RWPE2 (cell line): ENCODE data around the gene TTC39B.
"Not testable (repeated sequence)": the region's sequence is repeated elsewhere in the genome, so short reads cannot be mapped to it uniquely, and the experiment has no call there.

ENCODE experiments used
- ATAC-seq: fragments of 200-7000 bp; cut with Tn5 transposase; 3 replicates; pipeline ENCODE4 v1.9.1; 2021; ENCODE audit warnings: low read depth
- DNase-seq: peaks from one replicate; pipeline ENCODE4 v3.0.0-alpha.2; 2020; ENCODE audit warnings: low spot score
- H3K27ac ChIP-seq: fragments of 450-650 bp; 2 replicates; pipeline ENCODE4 v1.5.1; 2017; ENCODE audit warnings: mild to moderate bottlenecking; ENCODE audit not compliant: poor library complexity, severe bottlenecking
- H3K27me3 ChIP-seq: fragments of 250-450 bp; sonication (Bioruptor Pico); 2 replicates; pipeline ENCODE4 v1.5.1; 2021; ENCODE audit warnings: mild to moderate bottlenecking, moderate library complexity; ENCODE audit not compliant: insufficient read depth, poor library complexity, severe bottlenecking
- H3K36me3 ChIP-seq: fragments of 250-450 bp; sonication (Bioruptor Pico); 2 replicates; pipeline ENCODE4 v1.5.1; 2020; ENCODE audit warnings: low read depth, mild to moderate bottlenecking, moderate library complexity
- H3K4me1 ChIP-seq: fragments of 250-450 bp; sonication (Bioruptor Pico); 2 replicates; pipeline ENCODE4 v1.5.1; 2021; ENCODE audit warnings: mild to moderate bottlenecking, moderate library complexity; ENCODE audit not compliant: insufficient read depth, poor library complexity, severe bottlenecking
- H3K4me3 ChIP-seq: fragments of 250-450 bp; sonication (Bioruptor Pico); 2 replicates; pipeline ENCODE4 v1.5.1; 2021; ENCODE audit warnings: mild to moderate bottlenecking, moderate library complexity; ENCODE audit not compliant: severe bottlenecking
- H3K9me3 ChIP-seq: fragments of 250-450 bp; sonication (Bioruptor Pico); 2 replicates; pipeline ENCODE4 v1.5.1; 2021; ENCODE audit warnings: mild to moderate bottlenecking, moderate library complexity; ENCODE audit not compliant: severe bottlenecking
- TF ChIP-seq, protein P1 (sequence below): fragments of 450-650 bp; IDR thresholded peaks from one replicate; pipeline ENCODE4 v1.5.1; 2017; ENCODE audit warnings: mild to moderate bottlenecking, moderate library complexity; ENCODE audit not compliant: poor library complexity, severe bottlenecking

The TTC39B gene

DNA sequence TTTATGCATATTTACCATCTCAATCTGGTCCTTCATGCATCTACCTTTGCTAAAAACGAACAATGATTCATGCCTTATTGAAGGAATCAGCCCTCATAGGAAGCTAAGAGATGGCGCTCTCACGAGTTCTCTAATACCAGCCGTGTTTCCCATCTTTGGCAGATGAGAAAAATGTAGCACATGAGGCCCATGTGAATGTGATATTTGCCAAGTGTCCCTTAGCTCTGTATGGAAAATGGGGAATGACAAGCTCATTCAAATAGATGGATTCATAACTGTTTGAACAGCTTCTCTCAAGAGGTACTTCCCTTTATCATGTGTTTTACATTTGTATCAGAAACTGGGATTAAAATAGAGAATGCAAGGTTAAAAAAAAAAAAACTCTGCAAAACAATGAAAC, 66.1 kb downstream of the TTC39B start:
- Histone ChIP-seq H3K27me3 (no peaks in the 10 kb centered on the region), H3K27ac (no peak overlapping the region), H3K4me3 (no peak overlapping the region), H3K36me3 (no peaks in the 10 kb centered on the region), H3K9me3 (peaks cover 4% of the 10 kb centered on the region), H3K4me1 (no peaks in the 10 kb centered on the region)
- TF ChIP-seq, protein P1, sequence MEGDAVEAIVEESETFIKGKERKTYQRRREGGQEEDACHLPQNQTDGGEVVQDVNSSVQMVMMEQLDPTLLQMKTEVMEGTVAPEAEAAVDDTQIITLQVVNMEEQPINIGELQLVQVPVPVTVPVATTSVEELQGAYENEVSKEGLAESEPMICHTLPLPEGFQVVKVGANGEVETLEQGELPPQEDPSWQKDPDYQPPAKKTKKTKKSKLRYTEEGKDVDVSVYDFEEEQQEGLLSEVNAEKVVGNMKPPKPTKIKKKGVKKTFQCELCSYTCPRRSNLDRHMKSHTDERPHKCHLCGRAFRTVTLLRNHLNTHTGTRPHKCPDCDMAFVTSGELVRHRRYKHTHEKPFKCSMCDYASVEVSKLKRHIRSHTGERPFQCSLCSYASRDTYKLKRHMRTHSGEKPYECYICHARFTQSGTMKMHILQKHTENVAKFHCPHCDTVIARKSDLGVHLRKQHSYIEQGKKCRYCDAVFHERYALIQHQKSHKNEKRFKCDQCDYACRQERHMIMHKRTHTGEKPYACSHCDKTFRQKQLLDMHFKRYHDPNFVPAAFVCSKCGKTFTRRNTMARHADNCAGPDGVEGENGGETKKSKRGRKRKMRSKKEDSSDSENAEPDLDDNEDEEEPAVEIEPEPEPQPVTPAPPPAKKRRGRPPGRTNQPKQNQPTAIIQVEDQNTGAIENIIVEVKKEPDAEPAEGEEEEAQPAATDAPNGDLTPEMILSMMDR: no peak
- ATAC-seq (no peak), DNase-seq (no peak)

DNA sequence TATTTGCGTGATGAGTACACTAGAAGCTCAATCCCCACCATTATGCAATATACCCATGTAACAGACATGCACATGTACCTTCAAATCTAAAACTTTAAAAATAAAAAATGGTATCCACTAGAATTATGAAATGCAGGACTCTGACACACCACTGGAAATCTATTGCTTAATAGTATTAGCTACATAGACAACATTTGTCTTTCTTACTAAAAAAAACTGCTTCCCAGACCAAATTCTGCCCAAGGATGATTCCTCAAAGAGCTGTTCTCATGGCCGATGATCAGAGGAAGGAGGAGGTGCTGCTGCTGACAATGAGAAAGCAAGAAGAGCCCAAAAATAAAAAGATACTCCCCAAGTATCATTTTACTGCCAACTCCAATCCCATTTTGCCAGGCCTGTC, 67.2 kb downstream of the TTC39B start:
- H3K4me1 ChIP-seq: no peaks in the 10 kb centered on the region
- peaks cover 4% of the 10 kb centered on the region for H3K9me3 ChIP-seq
- DNase-seq (no peak), ATAC-seq (no peak)
- no peaks in the 10 kb centered on the region for H3K27me3 ChIP-seq
- TF ChIP-seq, protein P1: no peak
- H3K27ac ChIP-seq: no peak overlapping the region
- H3K36me3 ChIP-seq: no peaks in the 10 kb centered on the region
- H3K4me3 ChIP-seq: no peak overlapping the region

DNA sequence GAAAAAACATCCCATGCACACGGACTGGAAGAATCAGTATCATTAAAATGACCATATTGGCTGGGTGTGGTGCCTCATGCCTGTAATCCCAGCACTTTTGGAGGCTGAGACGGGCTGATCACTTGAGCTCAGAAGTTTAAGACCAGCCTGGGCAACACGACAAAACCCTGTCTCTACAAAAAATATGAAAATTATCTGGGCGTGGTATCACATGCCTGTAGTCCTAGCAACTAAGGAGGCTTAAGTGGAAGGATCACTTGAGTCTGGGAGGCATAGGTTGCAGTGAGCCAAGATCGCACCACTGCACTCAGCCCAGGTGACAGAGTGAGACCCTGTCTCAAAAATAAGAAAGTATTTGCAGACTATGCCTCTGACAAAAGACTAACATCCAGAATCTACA, 68.4 kb downstream of the TTC39B start:
- Histone ChIP-seq H3K27ac (no peak overlapping the region), H3K9me3 (peaks cover 4% of the 10 kb centered on the region), H3K36me3 (no peaks in the 10 kb centered on the region), H3K4me1 (no peaks in the 10 kb centered on the region), H3K27me3 (no peaks in the 10 kb centered on the region), H3K4me3 (no peak overlapping the region)
- TF ChIP-seq, protein P1: no peak
- ATAC-seq: no peak
- no peak for DNase-seq

DNA sequence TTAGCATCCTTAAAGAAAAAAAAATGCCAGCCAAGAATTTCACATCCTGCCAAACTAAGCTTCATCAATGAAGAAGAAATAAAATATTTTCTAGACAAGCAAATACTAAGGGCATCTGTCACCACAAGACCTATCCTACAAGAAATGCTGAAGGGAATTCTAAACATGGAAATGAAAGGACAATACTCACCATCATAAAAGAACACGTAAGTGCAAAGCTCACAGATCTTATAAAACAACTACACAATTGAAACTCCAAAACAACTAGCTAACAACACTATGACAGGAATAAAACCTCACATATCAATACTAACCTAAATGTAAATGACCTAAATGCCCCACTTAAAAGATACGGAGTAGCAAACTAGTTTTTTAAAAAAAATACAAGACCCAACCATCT, 71.4 kb downstream of the TTC39B start:
- Histone ChIP-seq H3K4me1 (no peaks in the 10 kb centered on the region), H3K4me3 (no peak overlapping the region), H3K27me3 (no peaks in the 10 kb centered on the region), H3K9me3 (peaks cover 4% of the 10 kb centered on the region), H3K27ac (no peak overlapping the region), H3K36me3 (no peaks in the 10 kb centered on the region)
- ATAC-seq: no peak
- no peak for DNase-seq
- TF ChIP-seq, protein P1: no peak

DNA sequence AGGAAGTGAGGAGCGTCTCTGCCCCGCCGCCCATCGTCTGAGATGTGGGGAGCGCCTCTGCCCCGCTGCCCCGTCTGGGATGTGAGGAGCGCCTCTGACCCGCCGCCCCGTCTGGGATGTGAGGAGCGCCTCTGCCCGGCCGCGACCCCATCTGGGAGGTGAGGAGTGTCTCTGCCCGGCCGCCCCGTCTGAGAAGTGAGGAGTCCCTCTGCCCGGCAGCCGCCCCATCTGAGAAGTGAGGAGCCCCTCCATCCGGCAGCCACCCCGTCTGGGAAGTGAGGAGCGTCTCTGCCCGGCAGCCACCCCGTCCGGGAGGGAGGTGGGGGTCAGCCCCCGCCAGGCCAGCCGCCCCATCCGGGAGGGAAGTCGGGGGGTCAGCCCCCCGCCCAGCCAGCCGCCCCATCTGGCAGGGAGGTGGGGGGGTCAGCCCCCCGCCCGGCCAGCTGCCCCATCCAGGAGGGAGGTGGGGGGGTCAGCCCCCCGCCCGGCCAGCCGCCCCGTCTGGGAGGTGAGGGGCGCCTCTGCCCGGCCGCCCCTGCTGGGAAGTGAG, 73.0 kb downstream of the TTC39B start:
- not testable (repeated sequence) for H3K9me3 ChIP-seq, H3K4me1 ChIP-seq, H3K4me3 ChIP-seq, ATAC-seq, H3K27ac ChIP-seq, DNase-seq, H3K27me3 ChIP-seq, H3K36me3 ChIP-seq

DNA sequence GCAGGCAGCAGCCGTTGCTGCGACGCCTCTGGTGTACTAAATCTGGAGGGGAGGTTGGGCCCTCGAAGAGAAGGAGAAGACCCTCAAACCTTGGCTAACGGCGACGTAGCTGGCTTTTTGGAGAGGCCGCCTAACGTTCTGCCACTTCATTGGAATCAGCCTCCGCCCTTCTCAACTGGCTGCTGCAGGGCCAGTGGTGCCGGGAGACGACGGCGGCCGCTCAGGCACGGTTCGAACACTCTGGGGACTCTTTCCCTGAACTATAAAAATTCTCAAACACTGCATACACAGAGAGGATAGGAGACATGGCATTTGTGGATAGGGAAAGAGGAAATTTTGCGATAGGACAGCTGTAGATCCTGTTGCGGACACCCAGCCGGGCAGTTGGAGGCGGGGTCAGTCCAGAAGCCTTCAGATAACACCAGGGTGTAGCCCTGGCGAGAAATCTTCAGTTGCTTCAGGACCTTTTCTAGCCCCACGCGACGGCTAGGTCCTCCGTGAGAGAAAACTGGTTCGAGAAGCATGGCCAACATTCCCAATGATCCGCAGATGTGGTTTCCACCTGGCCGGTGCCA, 74.2 kb downstream of the TTC39B start:
- H3K4me3 ChIP-seq, H3K9me3 ChIP-seq, DNase-seq, H3K4me1 ChIP-seq, H3K27ac ChIP-seq, H3K27me3 ChIP-seq, ATAC-seq, H3K36me3 ChIP-seq: not testable (repeated sequence)
